ENCODE data around the gene KLLN. TPM values are rescaled to one million over a fixed set of nuclear protein-coding genes. Genes with fewer than 3 reads are reported as not detected.

The KLLN gene
- total and polyA plus RNA-seq, 12 donors: 0.24 to 1.5 (median 0.82) TPM

- H3K9me3 ChIP-seq (replicated peaks in 1 of 3): no peaks in the 10 kb centered on the region
- H3K36me3 ChIP-seq (replicated peaks in 1 of 2): no peaks in the 10 kb centered on the region
- H3K27me3 ChIP-seq: no peaks in the 10 kb centered on the region
- H3K4me1 ChIP-seq (replicated peaks in 1 of 2): no peaks in the 10 kb centered on the region
- H3K4me3 ChIP-seq: no peak overlapping the region
- no peak overlapping the region for H3K27ac ChIP-seq
- no peak for TF ChIP-seq POLR2A (IDR thresholded peaks at IDR 0.05)
- TF ChIP-seq, protein P1, sequence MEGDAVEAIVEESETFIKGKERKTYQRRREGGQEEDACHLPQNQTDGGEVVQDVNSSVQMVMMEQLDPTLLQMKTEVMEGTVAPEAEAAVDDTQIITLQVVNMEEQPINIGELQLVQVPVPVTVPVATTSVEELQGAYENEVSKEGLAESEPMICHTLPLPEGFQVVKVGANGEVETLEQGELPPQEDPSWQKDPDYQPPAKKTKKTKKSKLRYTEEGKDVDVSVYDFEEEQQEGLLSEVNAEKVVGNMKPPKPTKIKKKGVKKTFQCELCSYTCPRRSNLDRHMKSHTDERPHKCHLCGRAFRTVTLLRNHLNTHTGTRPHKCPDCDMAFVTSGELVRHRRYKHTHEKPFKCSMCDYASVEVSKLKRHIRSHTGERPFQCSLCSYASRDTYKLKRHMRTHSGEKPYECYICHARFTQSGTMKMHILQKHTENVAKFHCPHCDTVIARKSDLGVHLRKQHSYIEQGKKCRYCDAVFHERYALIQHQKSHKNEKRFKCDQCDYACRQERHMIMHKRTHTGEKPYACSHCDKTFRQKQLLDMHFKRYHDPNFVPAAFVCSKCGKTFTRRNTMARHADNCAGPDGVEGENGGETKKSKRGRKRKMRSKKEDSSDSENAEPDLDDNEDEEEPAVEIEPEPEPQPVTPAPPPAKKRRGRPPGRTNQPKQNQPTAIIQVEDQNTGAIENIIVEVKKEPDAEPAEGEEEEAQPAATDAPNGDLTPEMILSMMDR (IDR thresholded peaks at IDR 0.05): no peak
- DNase-seq: no peak
- intact Hi-C loops (cut with DNase I): loop anchor here in 1 of 2 donors (10.0 kb wide), 1 partner anchor 562 kb away; no protein-coding TSS in a partner anchor
Measured at GRCh38 chr10:87842776-87843497, 20.4 kb downstream of the KLLN start.

DNA sequence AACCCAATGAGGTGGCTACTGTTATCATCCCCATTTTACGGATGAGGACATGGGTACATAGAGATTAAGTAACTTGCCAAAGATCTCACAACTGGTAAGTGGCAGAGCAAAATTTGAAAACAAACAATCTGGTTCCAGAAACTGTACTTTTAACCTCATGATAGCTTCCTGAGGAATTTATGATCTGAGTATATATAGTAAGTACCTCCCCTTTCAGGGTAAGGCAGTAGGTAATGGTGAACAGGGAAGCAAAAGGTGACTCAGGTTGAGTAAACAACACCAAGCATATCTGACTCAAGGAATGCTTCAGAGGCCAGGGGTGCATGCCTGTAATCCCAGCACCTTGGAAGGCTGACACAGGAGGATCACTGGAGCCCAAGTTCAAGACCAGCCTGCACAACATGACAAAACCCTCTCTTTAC, 21.1 kb downstream of the KLLN start:
- no peak for TF ChIP-seq POLR2A (IDR thresholded peaks at IDR 0.05)
- TF ChIP-seq, protein P1 (IDR thresholded peaks at IDR 0.05): no peak
- Histone ChIP-seq H3K27ac (no peak overlapping the region), H3K36me3 (replicated peaks in 1 of 2) (no peaks in the 10 kb centered on the region), H3K27me3 (no peaks in the 10 kb centered on the region), H3K4me1 (replicated peaks in 1 of 2) (no peaks in the 10 kb centered on the region), H3K4me3 (no peak overlapping the region), H3K9me3 (replicated peaks in 1 of 3) (no peaks in the 10 kb centered on the region)
- WGBS, 4 donors: 93 to 100% (median 97%) methylated on average over 1 of the region's 1 CpG
- DNase-seq: no peak
- intact Hi-C loops (cut with DNase I): loop anchor here in 1 of 2 donors (10.0 kb wide), 1 partner anchor 563 kb away; no protein-coding TSS in a partner anchor

GRCh38 chr10:87841186-87841585, 22.1 kb downstream of the KLLN start:
- H3K4me3 ChIP-seq: no peak overlapping the region
- no peaks in the 10 kb centered on the region for H3K9me3 ChIP-seq (replicated peaks in 1 of 3)
- 77 to 84% (median 82%) methylated on average over 3 of the region's 3 CpGs for WGBS, 4 donors
- TF ChIP-seq, protein P1 (IDR thresholded peaks at IDR 0.05): no peak
- TF ChIP-seq POLR2A (IDR thresholded peaks at IDR 0.05): no peak
- no peaks in the 10 kb centered on the region for H3K27me3 ChIP-seq
- H3K36me3 ChIP-seq (replicated peaks in 1 of 2): no peaks in the 10 kb centered on the region
- no peak overlapping the region for H3K27ac ChIP-seq
- intact Hi-C loops (cut with DNase I): loop anchor here in 1 of 2 donors (10.0 kb wide), 1 partner anchor 564 kb away; no protein-coding TSS in a partner anchor
- peak in 3 of 7 donors; percentile 32 to 64 (median 61) for DNase-seq
- no peaks in the 10 kb centered on the region for H3K4me1 ChIP-seq (replicated peaks in 1 of 2)

DNA sequence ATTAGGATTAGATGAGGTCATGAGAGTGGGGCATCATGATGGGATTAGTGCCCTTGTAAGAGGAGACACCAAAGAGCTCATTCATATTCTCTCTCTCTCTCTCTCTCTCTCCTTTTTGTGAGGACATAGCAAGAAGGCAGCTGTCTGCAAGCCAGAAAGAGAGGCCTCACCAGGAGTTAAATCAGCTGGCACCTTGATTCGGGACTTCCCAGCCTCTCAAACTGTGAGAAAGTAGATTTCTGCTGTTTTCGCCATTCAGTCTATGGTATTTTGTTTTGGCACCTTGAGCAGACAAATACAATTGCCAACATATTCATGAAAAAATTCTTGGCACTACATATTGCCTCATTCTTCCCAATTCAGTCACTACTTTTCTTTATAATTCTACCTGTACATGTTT, 24.7 kb downstream of the KLLN start:
- no peak for DNase-seq
- Histone ChIP-seq H3K27ac (no peak overlapping the region), H3K27me3 (no peaks in the 10 kb centered on the region), H3K9me3 (replicated peaks in 1 of 3) (no peaks in the 10 kb centered on the region), H3K4me3 (no peak overlapping the region), H3K36me3 (replicated peaks in 1 of 2) (no peaks in the 10 kb centered on the region), H3K4me1 (replicated peaks in 1 of 2) (no peaks in the 10 kb centered on the region)
- 79 to 89% (median 87%) methylated on average over 2 of the region's 2 CpGs for WGBS, 4 donors
- intact Hi-C loops (cut with DNase I): no loop called here
- TF ChIP-seq POLR2A (IDR thresholded peaks at IDR 0.05): no peak
- TF ChIP-seq, protein P1 (IDR thresholded peaks at IDR 0.05): no peak

Measured in adrenal gland (tissue), 12 donors.